PC-9 (cell line): ENCODE results near the gene PATJ. TPM values are rescaled to one million over a fixed set of nuclear protein-coding genes. Genes with fewer than 3 reads are reported as not detected.
"Not testable (repeated sequence)": the region's sequence is repeated elsewhere in the genome, so short reads cannot be mapped to it uniquely, and the experiment has no call there.

Source experiments
- BruUV-seq: library from RNA; stranded (reverse); fragments of 400-500 nt; replicated peaks from 2 replicates; lab custom pipeline; 2021; lab: Mats Ljungman, UMichigan
- CTCF ChIA-PET: fragments of 300-600 bp; sonication (Branson Sonifier 250); formaldehyde crosslinking; loops from one replicate; lab custom pipeline; 2022; ENCODE audit warnings: antibody characterized with exemption; lab: Charles Lee
- POLR2A ChIA-PET: fragments of 300-600 bp; sonication (Branson Sonifier 250); formaldehyde crosslinking; loops from one replicate; lab custom pipeline; 2022; ENCODE audit warnings: antibody characterized with exemption; ENCODE audit not compliant: unreplicated experiment; lab: Charles Lee
- DNase-seq, 2 experiments: peaks; one replicate each; pipeline versions ENCODE4 v3.0.0 to v3.0.0-alpha.2; 2015 to 2022; ENCODE audit warnings: mixed read lengths in 1 of 2
- H2AFZ ChIP-seq: fragments of 200-600 bp; sonication (generic); 2 replicates; pipeline ENCODE4 v1.8.1; 2017; ENCODE audit warnings: antibody characterized with exemption
- H3F3A ChIP-seq: fragments of 200-600 bp; sonication (generic); 2 replicates; pipeline ENCODE4 v1.8.1; 2017; ENCODE audit warnings: antibody characterized with exemption, mild to moderate bottlenecking, low read depth; ENCODE audit not compliant: insufficient read depth
- H3K27ac ChIP-seq: fragments of 200-600 bp; sonication (generic); 2 replicates; pipeline ENCODE4 v1.6.1; 2016; ENCODE audit warnings: mixed run types
- H3K27me3 ChIP-seq: fragments of 200-600 bp; sonication (generic); 2 replicates; pipeline ENCODE4 v1.6.1; 2016; ENCODE audit warnings: low read depth, mixed run types; ENCODE audit not compliant: insufficient read depth
- H3K36me3 ChIP-seq: fragments of 200-600 bp; sonication (generic); 2 replicates; pipeline ENCODE4 v1.6.1; 2016; ENCODE audit warnings: low read depth, mixed run types
- H3K4me1 ChIP-seq: fragments of 200-600 bp; sonication (generic); replicated peaks from 2 replicates; pipeline ENCODE4 v1.6.1; 2016; ENCODE audit warnings: mixed run types; ENCODE audit not compliant: insufficient read depth
- H3K4me2 ChIP-seq: fragments of 200-600 bp; sonication (generic); 2 replicates; pipeline ENCODE4 v1.6.1; 2017; ENCODE audit warnings: mixed run types
- H3K4me3 ChIP-seq: fragments of 200-600 bp; sonication (generic); 2 replicates; pipeline ENCODE4 v1.6.1; 2016; ENCODE audit warnings: mixed run types
- H3K79me2 ChIP-seq: fragments of 200-600 bp; sonication (generic); 2 replicates; pipeline ENCODE4 v1.6.1; 2017; ENCODE audit warnings: low read depth, mixed run types
- H3K9me2 ChIP-seq: fragments of 200-600 bp; sonication (generic); 2 replicates; pipeline ENCODE4 v1.8.1; 2017; ENCODE audit warnings: mild to moderate bottlenecking; ENCODE audit not compliant: insufficient read depth
- H3K9me3 ChIP-seq: fragments of 200-600 bp; sonication (generic); 2 replicates; pipeline ENCODE4 v1.8.1; 2016; ENCODE audit warnings: low read depth; ENCODE audit not compliant: insufficient read depth
- H4K20me1 ChIP-seq: fragments of 200-600 bp; sonication (generic); 2 replicates; pipeline ENCODE4 v1.8.1; 2017; ENCODE audit not compliant: insufficient read depth
- EZH2 ChIP-seq: fragments of 200-600 bp; sonication (generic); IDR thresholded peaks from 2 replicates; pipeline ENCODE4 v1.8.0; 2017; ENCODE audit warnings: antibody characterized with exemption, low read depth
- intact Hi-C: fragments of 100-400 bp; cut with micrococcal nuclease; formaldehyde crosslinking; loops from one replicate; pipeline ENCODE4 v1.10.0; 2022; ENCODE audit not compliant: unreplicated experiment
- total RNA-seq: library from RNA; stranded (reverse); gene quantifications from 2 replicates; pipeline ENCODE4 v1.2.3, GENCODE V29; 2021
- TF ChIP-seq, protein P1 (sequence below): fragments of 200-600 bp; sonication (generic); conservative IDR thresholded peaks from 2 replicates; pipeline ENCODE4 v1.6.1; 2017; ENCODE audit warnings: mixed run types, antibody characterized with exemption, mild to moderate bottlenecking, moderate library complexity

PATJ gene
- total RNA-seq, 1 experiment from 2014 or later, result 91.0 TPM

DNA sequence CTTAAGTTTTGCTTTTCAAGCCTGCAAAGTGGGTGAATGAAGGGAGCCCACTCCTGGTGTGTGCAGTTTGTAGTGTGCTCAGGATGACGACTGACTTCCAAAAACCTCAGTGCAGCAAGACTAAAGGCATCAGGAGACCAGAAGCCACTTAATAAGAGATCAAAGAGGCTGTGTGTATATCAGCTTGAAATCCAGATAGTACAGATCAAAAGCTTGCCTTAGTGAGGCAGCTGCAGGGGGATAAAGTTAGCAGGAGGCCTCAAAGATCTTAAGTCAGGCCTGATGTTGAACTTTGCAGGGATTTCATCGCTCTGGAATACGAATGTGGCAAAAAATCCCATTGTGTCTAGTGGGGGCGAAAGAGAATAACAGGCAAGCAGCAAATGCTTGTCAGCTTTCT, 99.8 kb downstream of the PATJ start:
- Histone ChIP-seq H3K36me3 (peaks cover 21% of the 10 kb centered on the region), H3K4me1 (peaks cover 22% of the 10 kb centered on the region), H3K4me2 (no peak overlapping the region), H3K4me3 (no peak overlapping the region), H2AFZ (no peak overlapping the region), H3K27ac (no peak overlapping the region), H3K9me2 (no peaks in the 10 kb centered on the region), H3K79me2 (peaks cover 4% of the 10 kb centered on the region; the same call in 1 of the 2 replicates), H3F3A (peaks cover 17% of the 10 kb centered on the region), H3K9me3 (no peaks in the 10 kb centered on the region; the same call in 1 of the 2 replicates), H3K27me3 (no peaks in the 10 kb centered on the region), H4K20me1 (0 out of 2 replicates have a peak, but pooled peaks cover 6% of the 10 kb centered on the region)
- no peak for DNase-seq
- no TSS peak for BruUV-seq
- no peak for TF ChIP-seq EZH2
- TF ChIP-seq, protein P1, sequence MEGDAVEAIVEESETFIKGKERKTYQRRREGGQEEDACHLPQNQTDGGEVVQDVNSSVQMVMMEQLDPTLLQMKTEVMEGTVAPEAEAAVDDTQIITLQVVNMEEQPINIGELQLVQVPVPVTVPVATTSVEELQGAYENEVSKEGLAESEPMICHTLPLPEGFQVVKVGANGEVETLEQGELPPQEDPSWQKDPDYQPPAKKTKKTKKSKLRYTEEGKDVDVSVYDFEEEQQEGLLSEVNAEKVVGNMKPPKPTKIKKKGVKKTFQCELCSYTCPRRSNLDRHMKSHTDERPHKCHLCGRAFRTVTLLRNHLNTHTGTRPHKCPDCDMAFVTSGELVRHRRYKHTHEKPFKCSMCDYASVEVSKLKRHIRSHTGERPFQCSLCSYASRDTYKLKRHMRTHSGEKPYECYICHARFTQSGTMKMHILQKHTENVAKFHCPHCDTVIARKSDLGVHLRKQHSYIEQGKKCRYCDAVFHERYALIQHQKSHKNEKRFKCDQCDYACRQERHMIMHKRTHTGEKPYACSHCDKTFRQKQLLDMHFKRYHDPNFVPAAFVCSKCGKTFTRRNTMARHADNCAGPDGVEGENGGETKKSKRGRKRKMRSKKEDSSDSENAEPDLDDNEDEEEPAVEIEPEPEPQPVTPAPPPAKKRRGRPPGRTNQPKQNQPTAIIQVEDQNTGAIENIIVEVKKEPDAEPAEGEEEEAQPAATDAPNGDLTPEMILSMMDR, result no peak
- ChIA-PET POLR2A (no interaction called here), CTCF (no interaction called here)
- intact Hi-C loops, result no loop called here

DNA sequence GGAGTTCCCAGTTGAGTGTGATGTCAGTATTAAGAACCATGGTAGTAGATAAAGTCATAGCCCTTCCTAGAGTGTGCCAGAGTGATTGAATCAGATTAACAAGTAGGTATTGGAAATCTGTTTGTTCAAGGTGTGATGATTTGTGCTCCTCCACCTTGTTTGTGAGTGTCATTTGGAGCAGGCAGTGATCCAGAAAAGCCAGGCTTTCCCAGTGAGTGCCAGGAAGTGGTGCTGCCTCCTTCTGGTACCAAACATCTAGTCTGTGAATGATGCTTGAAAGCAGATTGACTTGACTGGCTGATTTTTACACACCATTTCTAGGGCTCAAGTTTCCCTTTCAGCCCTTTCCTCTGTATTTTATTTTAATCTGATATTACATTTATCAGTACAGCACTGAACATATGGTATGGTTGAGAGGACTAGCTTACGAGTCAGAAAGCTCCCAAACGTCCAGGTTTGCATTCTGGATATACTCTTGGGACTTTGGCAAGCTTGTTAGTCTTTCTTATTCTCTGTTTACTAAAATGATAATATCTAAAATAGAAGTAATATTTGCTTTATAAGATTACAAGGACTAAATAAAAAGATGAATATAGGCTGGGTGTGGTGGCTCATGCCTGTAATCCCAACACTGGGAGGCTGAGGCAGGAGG, 100.7 kb downstream of the PATJ start:
- Histone ChIP-seq H3K79me2 (peaks cover 4% of the 10 kb centered on the region; the same call in 1 of the 2 replicates), H3K27ac (no peak overlapping the region), H3K4me1 (peaks cover 19% of the 10 kb centered on the region), H3K4me2 (no peak overlapping the region), H2AFZ (no peak overlapping the region), H3K36me3 (peaks cover 21% of the 10 kb centered on the region; the same call in 1 of the 2 replicates), H3K9me3 (no peaks in the 10 kb centered on the region; the same call in 1 of the 2 replicates), H3K4me3 (no peak overlapping the region), H3K9me2 (no peaks in the 10 kb centered on the region), H4K20me1 (0 out of 2 replicates have a peak, but pooled peaks cover 2% of the 10 kb centered on the region), H3F3A (peaks cover 10% of the 10 kb centered on the region), H3K27me3 (no peaks in the 10 kb centered on the region)
- intact Hi-C loops, result no loop called here
- TF ChIP-seq, protein P1, result no peak
- no peak for TF ChIP-seq EZH2
- CTCF ChIA-PET, result no interaction called here
- DNase-seq, result no peak
- no TSS peak for BruUV-seq
- POLR2A ChIA-PET, result no interaction called here

DNA sequence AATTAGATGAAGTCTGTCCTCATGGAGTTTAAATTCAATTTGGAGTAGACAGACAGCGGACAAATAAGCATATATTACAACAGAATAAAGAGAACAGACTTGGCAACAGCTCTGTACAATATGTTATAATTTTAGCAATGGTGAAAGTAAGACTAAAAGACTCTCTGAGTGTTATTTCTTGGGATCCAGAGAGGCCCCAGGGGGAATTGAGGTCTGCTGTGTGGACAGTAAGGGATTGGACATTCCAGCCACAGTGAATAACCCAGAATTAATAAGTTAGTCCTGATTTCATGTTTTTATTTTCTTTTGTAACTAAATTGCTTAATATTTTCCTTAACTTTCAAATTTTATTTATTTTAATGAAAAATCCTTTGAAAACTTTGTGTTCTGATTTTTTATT, 101.7 kb downstream of the PATJ start:
- Histone ChIP-seq H4K20me1 (0 out of 2 replicates have a peak, but pooled peaks cover 2% of the 10 kb centered on the region), H3K79me2 (peaks cover 4% of the 10 kb centered on the region; the same call in 1 of the 2 replicates), H3K4me3 (no peak overlapping the region), H3K9me2 (no peaks in the 10 kb centered on the region), H2AFZ (no peak overlapping the region), H3K4me1 (peaks cover 12% of the 10 kb centered on the region), H3K27me3 (no peaks in the 10 kb centered on the region), H3K9me3 (no peaks in the 10 kb centered on the region; the same call in 1 of the 2 replicates), H3K36me3 (peaks cover 24% of the 10 kb centered on the region; the same call in 1 of the 2 replicates), H3F3A (peaks cover 13% of the 10 kb centered on the region), H3K27ac (no peak overlapping the region), H3K4me2 (no peak overlapping the region)
- CTCF ChIA-PET, result interaction anchor here (0.6 to 0.8 kb wide), 2 partner anchors 50 to 1659 kb away, joined by 4 to 5 read pairs; no protein-coding TSS in a partner anchor
- no TSS peak for BruUV-seq
- no peak for DNase-seq
- intact Hi-C loops, result no loop called here
- POLR2A ChIA-PET, result no interaction called here
- TF ChIP-seq EZH2, result no peak
- TF ChIP-seq, protein P1, result no peak

DNA sequence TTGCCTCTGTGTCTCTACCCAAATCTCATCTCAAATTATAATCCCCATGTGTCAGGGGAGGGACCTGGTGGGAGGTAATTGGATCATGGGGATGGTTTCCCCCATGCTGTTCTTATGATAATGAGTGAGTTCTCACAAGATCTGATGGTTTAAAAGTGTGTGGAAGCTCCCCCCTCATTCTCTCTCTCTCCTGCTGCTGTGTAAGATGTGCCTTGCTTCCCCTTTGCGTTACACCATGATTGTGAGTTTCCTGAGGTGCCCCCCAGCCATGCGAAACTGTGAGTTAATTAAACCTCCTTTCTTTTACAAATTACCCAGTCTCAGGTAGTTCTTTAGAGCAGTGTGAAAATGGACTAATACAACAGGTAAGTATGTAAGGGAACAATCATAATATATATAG, 102.4 kb downstream of the PATJ start:
- H2AFZ ChIP-seq, H3K27me3 ChIP-seq, H3K27ac ChIP-seq, H3F3A ChIP-seq, H3K4me2 ChIP-seq, BruUV-seq, DNase-seq, H3K79me2 ChIP-seq, H4K20me1 ChIP-seq, H3K9me3 ChIP-seq, POLR2A ChIA-PET, H3K9me2 ChIP-seq, intact Hi-C loops, H3K4me1 ChIP-seq, H3K4me3 ChIP-seq: not testable (repeated sequence)
- CTCF ChIA-PET, result interaction anchor here (0.6 kb wide), 1 partner anchor 51 kb away, joined by 4 read pairs; no protein-coding TSS in a partner anchor
- peaks cover 24% of the 10 kb centered on the region; the same call in 1 of the 2 replicates for H3K36me3 ChIP-seq
